HepG2 (cell line): ENCODE results near the gene GFER. TPM values are rescaled to one million over a fixed set of nuclear protein-coding genes. Genes with fewer than 3 reads are reported as not detected.
A peak's percentile ranks its signal among the peaks of the same experiment; 100 is the strongest.

Source experiments
- ATAC-seq: fragments of 200-7000 bp; cut with Tn5 transposase; 3 replicates; pipeline ENCODE4 v1.9.1; 2020; ENCODE audit warnings: mild to moderate bottlenecking, moderate library complexity
- BruUV-seq: library from RNA; stranded (reverse); fragments of 400-500 nt; replicated peaks from 2 replicates; lab custom pipeline; 2021; lab: Mats Ljungman, UMichigan
- CTCF ChIA-PET: fragments of 300-600 bp; formaldehyde crosslinking; extraction: SDS; loops from one replicate; lab custom pipeline; 2021; ENCODE audit warnings: low total read pairs, inconsistent platforms, low intra/inter-chr PET ratio; lab: Yijun Ruan, JAX
- POLR2A ChIA-PET: fragments of 350-600 bp; sonication (Branson Sonifier 250); formaldehyde crosslinking; loops from one replicate; lab custom pipeline; 2020; ENCODE audit warnings: antibody characterized with exemption, inconsistent platforms; lab: Yijun Ruan, JAX
- DNase-seq: peaks from one replicate; pipeline ENCODE4 v3.0.0-alpha.2; 2015; ENCODE audit warnings: low spot score
- FAIRE-seq: peaks from 3 replicates; lab custom pipeline; 2011; peaks lifted over from hg19 to GRCh38; lab: Jason Lieb, UNC
- H2AFZ ChIP-seq: one replicate; pipeline ENCODE4 v1.6.1; 2011; ENCODE audit warnings: low read length, inconsistent platforms
- H3K27ac ChIP-seq: fragments of 300-600 bp; 3 replicates; pipeline ENCODE4 v1.8.0; 2011; ENCODE audit warnings: mixed run types, mild to moderate bottlenecking, mixed read lengths, low read length, inconsistent platforms; ENCODE audit not compliant: insufficient read depth; ENCODE audit errors: extremely low read length
- H3K27me3 ChIP-seq, 2 experiments: fragments of 200-600 bp in 1 of 2; 2 replicates in 1 of 2; 3 replicates in 1 of 2; pipeline versions ENCODE4 v1.6.0 to v1.8.0; 2011; ENCODE audit warnings: low read length in 2 of 2, mild to moderate bottlenecking in 2 of 2, moderate library complexity in 2 of 2, inconsistent platforms in 1 of 2; ENCODE audit not compliant: insufficient read depth in 2 of 2, control insufficient read depth in 1 of 2
- H3K36me3 ChIP-seq, 2 experiments: fragments of 200-600 bp in 1 of 2; replicated peaks in 1 of 2; 2 replicates in 1 of 2; 3 replicates in 1 of 2; pipeline versions ENCODE4 v1.5.1 to v1.8.0; 2011; ENCODE audit warnings: low read length in 2 of 2, inconsistent platforms in 1 of 2; ENCODE audit not compliant: insufficient read depth in 2 of 2, control insufficient read depth in 1 of 2
- H3K4me1 ChIP-seq: 2 replicates; pipeline ENCODE4 v1.5.1; 2012; ENCODE audit warnings: low read length, inconsistent platforms; ENCODE audit not compliant: insufficient read depth
- H3K4me2 ChIP-seq: 2 replicates; pipeline ENCODE4 v1.6.0; 2011; ENCODE audit warnings: low read depth, low read length, inconsistent platforms
- H3K4me3 ChIP-seq, 3 experiments: fragments of 200-600 bp in 1 of 3; sonication (generic), shearing (Covaris generic) in 1 of 3; replicated peaks in 1 of 3; 2 replicates each; pipeline ENCODE4 v1.5.1; 2011 to 2016; ENCODE audit warnings: low read length in 3 of 3, inconsistent platforms in 2 of 3, low read depth in 2 of 3, mild to moderate bottlenecking in 2 of 3, control low read depth in 1 of 3, mixed read lengths in 1 of 3; ENCODE audit not compliant: insufficient read depth in 1 of 3
- H3K79me2 ChIP-seq: one replicate; pipeline ENCODE4 v1.6.1; 2011; ENCODE audit warnings: low read length, inconsistent platforms; ENCODE audit not compliant: insufficient read depth
- H3K9ac ChIP-seq: 2 replicates; pipeline ENCODE4 v1.6.0; 2011; ENCODE audit warnings: mild to moderate bottlenecking, low read depth, low read length, inconsistent platforms; ENCODE audit not compliant: insufficient read depth
- H3K9me3 ChIP-seq: 2 replicates; pipeline ENCODE4 v1.5.1; 2012; ENCODE audit warnings: mild to moderate bottlenecking, low read length
- H4K20me1 ChIP-seq: 2 replicates; pipeline ENCODE4 v1.6.0; 2011; ENCODE audit warnings: inconsistent platforms, mild to moderate bottlenecking, low read length, moderate library complexity; ENCODE audit not compliant: insufficient read depth
- FOSL2 ChIP-seq: sonication (generic); formaldehyde crosslinking; IDR thresholded peaks from 2 replicates; pipeline ENCODE4 v1.4.0; 2020; ENCODE audit warnings: missing genetic modification reagents
- GABPA ChIP-seq, 2 experiments: IDR thresholded peaks; 2 replicates each; pipeline ENCODE4 v1.6.1; 2011 to 2016; ENCODE audit warnings: low read depth in 2 of 2, low read length in 1 of 2, missing biosample characterization in 1 of 2, missing genetic modification characterization in 1 of 2
- HIC2 ChIP-seq: sonication (generic); formaldehyde crosslinking; IDR thresholded peaks from 2 replicates; pipeline ENCODE4 v1.9.0; 2022; ENCODE audit warnings: low read depth, missing genetic modification reagents
- HNF1B ChIP-seq: sonication (generic); formaldehyde crosslinking; IDR thresholded peaks from 2 replicates; pipeline ENCODE4 v1.5.1; 2020; ENCODE audit warnings: mild to moderate bottlenecking, moderate library complexity, missing genetic modification reagents
- MLLT10 ChIP-seq: sonication (generic); formaldehyde crosslinking; IDR thresholded peaks from 2 replicates; pipeline ENCODE4 v1.4.0; 2020; ENCODE audit warnings: missing genetic modification reagents
- MLX ChIP-seq: IDR thresholded peaks from 2 replicates; pipeline ENCODE4 v1.6.1; 2016
- TIGD3 ChIP-seq: sonication (generic); formaldehyde crosslinking; IDR thresholded peaks from 2 replicates; pipeline ENCODE4 v1.5.1; 2020; ENCODE audit warnings: mild to moderate bottlenecking, missing genetic modification reagents, borderline replicate concordance
- ZBTB44 ChIP-seq: sonication (generic); formaldehyde crosslinking; IDR thresholded peaks from 2 replicates; pipeline ENCODE4 v1.4.0; 2020; ENCODE audit warnings: missing genetic modification reagents
- ZNF484 ChIP-seq: sonication (generic); formaldehyde crosslinking; IDR thresholded peaks from 2 replicates; pipeline ENCODE4 v1.5.1; 2020; ENCODE audit warnings: mild to moderate bottlenecking, low read depth, missing genetic modification reagents, borderline replicate concordance
- ZNF770 ChIP-seq: sonication (generic); formaldehyde crosslinking; IDR thresholded peaks from 2 replicates; pipeline ENCODE4 v1.5.0; 2020; ENCODE audit warnings: mild to moderate bottlenecking, missing genetic modification reagents
- WGBS: methylation state at CpG from one replicate; pipeline ENCODE4 v1.1.6; 2017; ENCODE audit warnings: low lambda C conversion rate; 5-methylcytosine and 5-hydroxymethylcytosine counted together
- in situ Hi-C: cut with HindIII; loops from 2 replicates; pipeline ENCODE4 v1.10.0; 2017; ENCODE audit warnings: low pct_unique_long_range_greater_than_20kb; ENCODE audit not compliant: extremely low pct_ligation_motif_present
- intact Hi-C: fragments of 100-400 bp; cut with micrococcal nuclease; formaldehyde crosslinking; loops from one replicate; pipeline ENCODE4 v1.10.0; 2022; ENCODE audit not compliant: unreplicated experiment
- polyA plus RNA-seq, 8 experiments: library from polyadenylated mRNA; depleted of rRNA in 3 of 8; stranded (reverse) in 7 of 8; unstranded in 1 of 8; fragments of >200 nt; fragmentation: Illumina TruSeq in 4 of 8; extraction: Trizol in 4 of 8; gene quantifications; 2 replicates each; pipeline versions ENCODE4 v1.2.1 to v1.2.3, GENCODE V29; 2011 to 2016; ENCODE audit warnings: low read depth in 4 of 8, missing spikeins in 1 of 8, mixed read lengths in 1 of 8; ENCODE audit not compliant: insufficient read depth in 1 of 8
- total RNA-seq, 5 experiments: library from RNA; depleted of rRNA; stranded (reverse); fragments of >200 nt; fragmentation: Illumina TruSeq; extraction: Trizol; gene quantifications; 2 replicates each; pipeline ENCODE4 v1.2.3, GENCODE V29; 2016; ENCODE audit warnings: low read depth in 1 of 5

The GFER gene
- total and polyA plus RNA-seq, 2 of the 13 experiments (the other 11 are each of a cell fraction or from before 2014, with no cell fraction given): 28.6 to 71.7 TPM

GRCh38 chr16:2032285-2033056 lies 48.5 kb downstream of the GFER start:
- no peak overlapping the region for H3K4me3 ChIP-seq
- WGBS: 100% methylated on average over 7 of the region's 15 CpGs
- in situ Hi-C loops: no loop called here
- no peak for TF ChIP-seq MLX (CRISPR knock-in tag)
- peak; percentile 69 for TF ChIP-seq FOSL2 (CRISPR knock-in tag)
- TF ChIP-seq MLLT10: no peak
- no peak for TF ChIP-seq HNF1B (CRISPR knock-in tag)
- TF ChIP-seq ZNF770: no peak
- TF ChIP-seq HIC2 (CRISPR knock-in tag): peak; percentile 68; the same call in 1 of the 2 replicates
- no peak for TF ChIP-seq TIGD3 (CRISPR knock-in tag)
- TF ChIP-seq GABPA (IDR thresholded peaks at IDR 0.05; ENCODE audit: low read depth, low read length): no peak
- no peak for TF ChIP-seq GABPA (CRISPR knock-in tag; IDR thresholded peaks at IDR 0.05; ENCODE audit: low read depth)
- no peak for TF ChIP-seq ZBTB44 (CRISPR knock-in tag)
- TF ChIP-seq ZNF484 (CRISPR knock-in tag): no peak

More at GRCh38 chr16:2032285-2033056, 48.5 kb downstream of the GFER start:
- ChIA-PET POLR2A (interaction anchor here (1.3 to 4.6 kb wide), 4 partner anchors 8 to 123 kb away, joined by 4 to 59 read pairs (median 16); partner anchors contain the start of genes NTHL1, TRAF7 and TSC2), CTCF (no interaction called here)
- Histone ChIP-seq H3K79me2 (peaks cover 3% of the 10 kb centered on the region), H3K9me3 (no peaks in the 10 kb centered on the region), H3K27me3 (no peaks in the 10 kb centered on the region; a peak in 1 of 5 replicates), H3K27ac (peak overlapping the region; percentile 89), H2AFZ (no peak overlapping the region), H4K20me1 (0 out of 2 replicates have a peak, but pooled peaks cover 7% of the 10 kb centered on the region), H3K9ac (no peak overlapping the region), H3K36me3 (peaks cover 3 to 6% of the 10 kb centered on the region in 2 experiments; a peak in 3 of 5 replicates), H3K4me2 (no peak overlapping the region; the same call in 1 of the 2 replicates), H3K4me1 (peaks cover 83% of the 10 kb centered on the region)
- ATAC-seq (no peak), FAIRE-seq (no peak), DNase-seq (no peak)
- BruUV-seq: no TSS peak
- intact Hi-C loops: no loop called here
